HepG2 (cell line): ENCODE data around the gene C20orf202. TPM values are rescaled to one million over a fixed set of nuclear protein-coding genes. Genes with fewer than 3 reads are reported as not detected.

ENCODE experiments used
- BRD4 ChIP-seq: sonication (generic); formaldehyde crosslinking; IDR thresholded peaks from 2 replicates; pipeline ENCODE4 v1.4.0; 2020; ENCODE audit warnings: missing genetic modification reagents
- FOXK1 ChIP-seq: sonication (generic); formaldehyde crosslinking; IDR thresholded peaks from 2 replicates; pipeline ENCODE4 v1.4.0; 2020; ENCODE audit warnings: low read depth, missing genetic modification reagents, borderline replicate concordance
- HNRNPUL1 ChIP-seq: fragments of 200-400 bp; formaldehyde crosslinking; IDR thresholded peaks from 2 replicates; pipeline ENCODE4 v1.6.1; 2017; ENCODE audit warnings: low read depth, mild to moderate bottlenecking, low read length, moderate library complexity
- PAX8 ChIP-seq: sonication (generic); formaldehyde crosslinking; IDR thresholded peaks from 2 replicates; pipeline ENCODE4 v1.8.0; 2022; ENCODE audit warnings: mild to moderate bottlenecking, missing genetic modification reagents, borderline replicate concordance
- SMAD1 ChIP-seq: sonication (generic); formaldehyde crosslinking; IDR thresholded peaks from 2 replicates; pipeline ENCODE4 v1.4.0; 2020; ENCODE audit warnings: missing genetic modification reagents, low read depth, mild to moderate bottlenecking, borderline replicate concordance
- SRF ChIP-seq: IDR thresholded peaks from 2 replicates; pipeline ENCODE4 v1.6.1; 2011; ENCODE audit warnings: mild to moderate bottlenecking, low read depth, low read length, moderate library complexity
- THAP9 ChIP-seq: sonication (generic); formaldehyde crosslinking; IDR thresholded peaks from 2 replicates; pipeline ENCODE4; 2020; ENCODE audit warnings: missing genetic modification reagents, mild to moderate bottlenecking, borderline replicate concordance
- ZBTB7B ChIP-seq: sonication (generic); formaldehyde crosslinking; IDR thresholded peaks from 2 replicates; pipeline ENCODE4 v1.4.0; 2020; ENCODE audit warnings: missing genetic modification reagents
- ZNF136 ChIP-seq: sonication (generic); formaldehyde crosslinking; IDR thresholded peaks from 2 replicates; pipeline ENCODE4 v1.8.1; 2022; ENCODE audit warnings: low read depth, mild to moderate bottlenecking, moderate library complexity, missing genetic modification reagents
- ZNF333 ChIP-seq: sonication (generic); formaldehyde crosslinking; IDR thresholded peaks from 2 replicates; pipeline ENCODE4 v1.4.0; 2020; ENCODE audit warnings: mild to moderate bottlenecking, missing genetic modification reagents, borderline replicate concordance
- ZNF335 ChIP-seq: sonication (generic); formaldehyde crosslinking; IDR thresholded peaks from 2 replicates; pipeline ENCODE4 v1.4.0; 2020; ENCODE audit warnings: missing genetic modification reagents
- ZNF350 ChIP-seq: sonication (generic); formaldehyde crosslinking; IDR thresholded peaks from 2 replicates; pipeline ENCODE4 v1.4.0; 2020; ENCODE audit warnings: mild to moderate bottlenecking, low read depth, missing genetic modification reagents, borderline replicate concordance
- ZNF619 ChIP-seq: sonication (generic); formaldehyde crosslinking; IDR thresholded peaks from 2 replicates; pipeline ENCODE4 v1.4.0; 2020; ENCODE audit warnings: mild to moderate bottlenecking, missing genetic modification reagents
- ZNF746 ChIP-seq: sonication (generic); formaldehyde crosslinking; IDR thresholded peaks from 2 replicates; pipeline ENCODE4 v1.8.0; 2022; ENCODE audit warnings: mild to moderate bottlenecking, missing genetic modification reagents
- ZSCAN9 ChIP-seq: IDR thresholded peaks from 2 replicates; pipeline ENCODE4 v1.6.1; 2016; ENCODE audit warnings: borderline replicate concordance
- polyA plus RNA-seq, 8 experiments: library from polyadenylated mRNA; depleted of rRNA in 3 of 8; stranded (reverse) in 7 of 8; unstranded in 1 of 8; fragments of >200 nt; fragmentation: Illumina TruSeq in 4 of 8; extraction: Trizol in 4 of 8; gene quantifications; 2 replicates each; pipeline versions ENCODE4 v1.2.1 to v1.2.3, GENCODE V29; 2011 to 2016; ENCODE audit warnings: low read depth in 4 of 8, missing spikeins in 1 of 8, mixed read lengths in 1 of 8; ENCODE audit not compliant: insufficient read depth in 1 of 8
- total RNA-seq, 5 experiments: library from RNA; depleted of rRNA; stranded (reverse); fragments of >200 nt; fragmentation: Illumina TruSeq; extraction: Trizol; gene quantifications; 2 replicates each; pipeline ENCODE4 v1.2.3, GENCODE V29; 2016; ENCODE audit warnings: low read depth in 1 of 5

C20orf202 gene
- total and polyA plus RNA-seq, 2 of the 13 experiments (the other 11 are each of a cell fraction or from before 2014, with no cell fraction given), result 0.20 to 1.2 TPM

- TF ChIP-seq ZNF619, result 0 out of 2 replicates have a peak, but pooled peaks have one; percentile 17
- 0 out of 2 replicates have a peak, but pooled peaks have one; percentile 54 for TF ChIP-seq ZNF350
- no peak for TF ChIP-seq ZNF335 (CRISPR knock-in tag)
- TF ChIP-seq SRF, result no peak
- TF ChIP-seq BRD4 (CRISPR knock-in tag), result no peak
- no peak for TF ChIP-seq ZSCAN9 (CRISPR knock-in tag)
- 0 out of 2 replicates have a peak, but pooled peaks have one; percentile 41 for TF ChIP-seq ZNF136 (CRISPR knock-in tag)
- TF ChIP-seq THAP9 (CRISPR knock-in tag), result peak; percentile 64; the same call in 1 of the 2 replicates
- TF ChIP-seq ZBTB7B (CRISPR knock-in tag), result peak; percentile 14; the same call in 1 of the 2 replicates
- TF ChIP-seq ZNF746, result 0 out of 2 replicates have a peak, but pooled peaks have one; percentile 59
- no peak for TF ChIP-seq FOXK1
- no peak for TF ChIP-seq PAX8 (CRISPR knock-in tag)
- TF ChIP-seq HNRNPUL1, result no peak
- TF ChIP-seq ZNF333, result 0 out of 2 replicates have a peak, but pooled peaks have one; percentile 18
- 0 out of 2 replicates have a peak, but pooled peaks have one; percentile 36 for TF ChIP-seq SMAD1 (CRISPR knock-in tag)
Measured at GRCh38 chr20:1184260-1184637, 19.0 kb upstream of the C20orf202 start (continued).
